VCaP (cell line): ENCODE measurements around the gene CP.

Source experiments
- H3K27ac ChIP-seq: fragments of 450-650 bp; 2 replicates; pipeline ENCODE4 v1.5.1; 2017
- CTCF ChIP-seq: fragments of 450-650 bp; conservative IDR thresholded peaks from 2 replicates; pipeline ENCODE4 v1.5.1; 2017; ENCODE audit warnings: mild to moderate bottlenecking, moderate library complexity

The CP gene

GRCh38 chr3:149214702-149215101, 6.9 kb downstream of the CP start:
- TF ChIP-seq CTCF = no peak
- H3K27ac ChIP-seq = no peak overlapping the region

DNA sequence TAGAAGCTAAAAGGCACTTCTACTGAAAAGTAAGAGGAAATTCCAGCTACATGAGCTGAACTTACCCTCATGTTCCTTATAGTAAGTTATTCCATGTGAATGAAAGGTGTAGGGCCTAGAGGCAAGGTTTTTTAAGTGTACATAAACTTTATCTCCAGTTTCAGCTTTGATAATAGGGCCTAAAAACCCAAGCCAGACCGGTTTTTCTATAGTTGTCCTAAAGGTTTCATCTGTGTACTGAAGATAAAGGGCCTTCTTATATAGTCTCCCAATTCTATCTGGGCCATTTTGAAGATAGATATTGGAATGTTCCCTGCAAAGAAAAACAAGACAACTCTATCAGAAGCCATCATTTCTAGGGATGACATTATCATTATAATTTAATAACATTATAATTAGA, 9.2 kb downstream of the CP start:
- H3K27ac ChIP-seq = 0 out of 2 replicates have a peak overlapping the region, but pooled peaks have one; percentile 3
- no peak for TF ChIP-seq CTCF

DNA sequence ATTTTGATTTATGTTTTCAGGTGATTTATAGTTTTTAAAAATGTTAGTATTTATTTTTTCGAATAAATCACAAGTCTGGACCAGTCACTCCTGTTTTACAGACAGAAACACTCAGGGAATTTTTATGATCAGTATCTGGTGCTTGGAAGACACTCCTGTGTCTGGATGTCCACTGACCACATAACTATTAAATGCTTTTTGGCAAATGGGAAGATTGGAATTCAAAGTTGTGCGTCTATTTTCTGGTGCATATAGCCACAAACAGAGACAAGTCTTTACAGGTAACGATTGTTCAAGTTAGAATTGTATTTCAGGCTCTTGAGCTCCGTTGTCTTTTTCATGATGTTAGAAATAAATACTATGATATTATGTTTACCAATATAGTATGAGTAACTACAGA, 12.2 kb downstream of the CP start:
- TF ChIP-seq CTCF = no peak
- no peak overlapping the region for H3K27ac ChIP-seq

DNA sequence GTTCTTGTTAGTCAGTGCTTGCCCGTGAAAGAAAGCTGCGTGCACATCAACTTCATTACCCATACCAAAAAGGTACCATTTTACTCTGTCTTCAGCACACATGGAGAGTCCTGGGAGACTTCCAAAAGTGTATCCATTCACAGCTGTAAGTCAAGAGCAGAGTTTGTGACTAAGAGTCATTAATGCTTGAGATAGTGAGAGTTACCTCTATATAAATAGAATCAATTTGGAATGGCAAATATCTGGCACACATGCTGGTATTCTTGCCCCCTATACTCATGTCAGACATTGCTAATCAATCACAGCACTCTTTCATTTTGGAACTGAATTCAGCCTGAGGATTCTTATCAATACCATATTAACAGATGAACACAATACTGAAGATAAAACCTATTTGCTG, 14.2 kb downstream of the CP start:
- H3K27ac ChIP-seq = no peak overlapping the region
- no peak for TF ChIP-seq CTCF

DNA sequence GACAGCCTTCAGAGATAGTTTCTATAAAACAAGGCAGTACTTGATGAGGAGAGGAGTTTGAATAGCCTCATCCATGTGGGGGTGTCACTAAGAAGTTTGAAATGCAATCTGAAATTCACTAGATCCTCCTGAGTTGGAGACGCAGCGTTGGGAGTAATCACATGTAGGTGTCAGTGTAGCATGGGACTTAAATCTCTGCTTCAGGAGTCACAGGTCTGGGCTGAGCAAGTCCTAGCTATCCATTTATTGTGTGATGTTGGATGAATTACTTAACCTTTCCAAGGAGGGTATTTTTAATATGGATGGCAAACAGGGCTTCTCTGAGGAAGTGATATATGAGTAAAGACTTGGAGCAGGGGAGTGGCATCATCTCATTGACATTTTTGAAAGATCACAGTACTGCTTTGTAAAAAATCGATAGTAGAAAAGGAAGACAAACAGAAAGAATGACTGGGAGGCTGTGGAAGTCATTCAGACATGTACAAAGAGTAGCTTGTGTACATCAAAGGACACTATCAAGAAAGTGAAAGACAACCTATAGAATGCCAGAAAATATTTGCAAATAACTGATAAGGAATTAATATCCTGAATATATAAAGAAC, 17.1 kb downstream of the CP start:
- no peak overlapping the region for H3K27ac ChIP-seq
- no peak for TF ChIP-seq CTCF

GRCh38 chr3:149203758-149204157, 17.9 kb downstream of the CP start:
- H3K27ac ChIP-seq = no peak overlapping the region
- no peak for TF ChIP-seq CTCF

- H3K27ac ChIP-seq = peak overlapping the region; percentile 32; the same call in 1 of the 2 replicates
Observed at GRCh38 chr3:149199474-149199873, 22.2 kb downstream of the CP start.

More at GRCh38 chr3:149199474-149199873, 22.2 kb downstream of the CP start:
- no peak for TF ChIP-seq CTCF
